Pancreas (tissue), 10 donors: ENCODE measurements around the gene RMND1. TPM values are rescaled to one million over a fixed set of nuclear protein-coding genes. Genes with fewer than 3 reads are reported as not detected.

Experiments used
- ATAC-seq, 4 donors: fragments of 200-7000 bp; cut with Tn5 transposase; one replicate each; pipeline versions ENCODE4 v1.8.0 to v1.9.1; 2020; ENCODE audit warnings: mild to moderate bottlenecking in 4 of 4, moderate library complexity in 4 of 4
- DNase-seq, 6 donors: peaks; one replicate each; pipeline ENCODE4 v3.0.0-alpha.2; 2020
- FAIRE-seq: peaks from 2 replicates; lab custom pipeline; 2012; peaks lifted over from hg19 to GRCh38; lab: Jason Lieb, UNC
- H3K27ac ChIP-seq, 4 donors: fragments of 200-600 bp; sonication (generic); 1 replicate in 3 of 4; 2 replicates in 1 of 4; pipeline versions ENCODE4 v1.5.0 to v1.8.0; 2020
- H3K27me3 ChIP-seq, 4 donors: fragments of 200-600 bp; one replicate each; pipeline ENCODE4 v1.8.0; 2021
- H3K36me3 ChIP-seq, 3 donors: fragments of 200-600 bp; sonication (generic) in 1 of 3; one replicate each; pipeline versions ENCODE4 v1.5.0 to v1.8.0; 2020 to 2021
- H3K4me1 ChIP-seq, 3 donors: fragments of 200-600 bp; one replicate each; pipeline ENCODE4 v1.8.0; 2021
- H3K4me3 ChIP-seq, 4 donors: fragments of 200-600 bp; sonication (generic) in 2 of 4; one replicate each; pipeline versions ENCODE4 v1.5.0 to v1.8.0; 2020 to 2021
- H3K9me3 ChIP-seq, 4 donors: fragments of 200-600 bp; one replicate each; pipeline ENCODE4 v1.8.0; 2021
- WGBS, 2 donors: extraction: QIAGEN DNeasy Blood & Tissue Kit; methylation state at CpG; one replicate each; pipeline ENCODE4 v1.1.7; 2013; 5-methylcytosine and 5-hydroxymethylcytosine counted together
- intact Hi-C, 3 donors: fragments of 100-400 bp; cut with DNase I; formaldehyde crosslinking; loops; one replicate each; pipeline versions ENCODE4 v1.11.1 to v1.14.2; 2022
- polyA plus RNA-seq, 2 donors: library from polyadenylated mRNA; stranded (reverse); fragments of 200-250 nt; gene quantifications; one replicate each; pipeline ENCODE4 v1.2.3, GENCODE V29; 2013
- total RNA-seq, 6 donors: library from RNA; stranded (reverse); fragmentation: NEBNext Ultra II Directional in 4 of 6; extraction: Animal tissue kit (Norgen Biotek cat#: 25700) in 4 of 6; gene quantifications; one replicate each; pipeline versions ENCODE4 v1.2.1 to v1.2.4, GENCODE V29; 2021 to 2023
- TF ChIP-seq, protein P1 (sequence below), 4 donors: fragments of 200-600 bp; sonication (generic) in 3 of 4; IDR thresholded peaks; one replicate each; pipeline versions ENCODE4 v1.5.0 to v1.8.0; 2021; ENCODE audit warnings: antibody characterized with exemption in 4 of 4
- donor health status: healthy with polysubstance abuse.
- donor health status: DM: no; HTN: no; CAD: no; lungs with moderate emphysema.
- donor health status: DM: no; HTN: no; CAD: no.
- donor health status: control.
- donor health status: control.
- donor health status: Bipolar disorder and iron deficiency.
- donor health status: DM: yes; HTN: yes; CAD: no.
- donor health status: DM: no; HTN: no; CAD: no.
- donor health status: DM: no; HTN: no; CAD: no.
- donor health status: DM: yes; HTN: yes; CAD: no.

RMND1 gene
- total and polyA plus RNA-seq, 8 donors = 6.4 to 13.5 (median 7.7) TPM

DNA sequence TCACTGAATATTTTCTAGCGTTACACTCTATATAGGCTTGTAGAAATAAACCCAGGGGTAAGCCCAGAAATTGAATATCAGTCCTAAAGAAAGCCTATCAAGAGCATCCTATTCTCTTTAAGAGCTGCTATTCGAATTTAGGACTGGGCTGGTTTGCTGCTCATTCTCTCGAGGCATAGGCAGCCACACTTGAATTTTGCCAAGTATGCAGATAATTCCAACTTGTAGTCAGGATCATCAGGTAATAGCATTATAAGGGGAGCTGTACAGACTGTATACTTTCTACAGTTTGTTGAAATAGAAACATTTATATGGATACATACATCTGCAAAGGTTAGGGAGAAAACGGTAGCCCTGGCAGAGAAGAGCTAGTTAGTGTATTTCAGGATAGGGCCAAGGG, 58.5 kb downstream of the RMND1 start:
- WGBS, 2 donors = 64 to 74% methylated on average over 4 of the region's 4 CpGs
- Histone ChIP-seq H3K36me3 (no peaks in the 10 kb centered on the region), H3K4me3 (no peak overlapping the region), H3K27ac (no peak overlapping the region), H3K4me1 (peaks cover 21 to 36% (median 34%) of the 10 kb centered on the region in 3 donors), H3K9me3 (no peaks in the 10 kb centered on the region), H3K27me3 (no peaks in the 10 kb centered on the region)
- TF ChIP-seq, protein P1, sequence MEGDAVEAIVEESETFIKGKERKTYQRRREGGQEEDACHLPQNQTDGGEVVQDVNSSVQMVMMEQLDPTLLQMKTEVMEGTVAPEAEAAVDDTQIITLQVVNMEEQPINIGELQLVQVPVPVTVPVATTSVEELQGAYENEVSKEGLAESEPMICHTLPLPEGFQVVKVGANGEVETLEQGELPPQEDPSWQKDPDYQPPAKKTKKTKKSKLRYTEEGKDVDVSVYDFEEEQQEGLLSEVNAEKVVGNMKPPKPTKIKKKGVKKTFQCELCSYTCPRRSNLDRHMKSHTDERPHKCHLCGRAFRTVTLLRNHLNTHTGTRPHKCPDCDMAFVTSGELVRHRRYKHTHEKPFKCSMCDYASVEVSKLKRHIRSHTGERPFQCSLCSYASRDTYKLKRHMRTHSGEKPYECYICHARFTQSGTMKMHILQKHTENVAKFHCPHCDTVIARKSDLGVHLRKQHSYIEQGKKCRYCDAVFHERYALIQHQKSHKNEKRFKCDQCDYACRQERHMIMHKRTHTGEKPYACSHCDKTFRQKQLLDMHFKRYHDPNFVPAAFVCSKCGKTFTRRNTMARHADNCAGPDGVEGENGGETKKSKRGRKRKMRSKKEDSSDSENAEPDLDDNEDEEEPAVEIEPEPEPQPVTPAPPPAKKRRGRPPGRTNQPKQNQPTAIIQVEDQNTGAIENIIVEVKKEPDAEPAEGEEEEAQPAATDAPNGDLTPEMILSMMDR (IDR thresholded peaks at IDR 0.05) = no peak
- FAIRE-seq (no peak), ATAC-seq (no peak), DNase-seq (no peak)
- intact Hi-C loops = no loop called here

DNA sequence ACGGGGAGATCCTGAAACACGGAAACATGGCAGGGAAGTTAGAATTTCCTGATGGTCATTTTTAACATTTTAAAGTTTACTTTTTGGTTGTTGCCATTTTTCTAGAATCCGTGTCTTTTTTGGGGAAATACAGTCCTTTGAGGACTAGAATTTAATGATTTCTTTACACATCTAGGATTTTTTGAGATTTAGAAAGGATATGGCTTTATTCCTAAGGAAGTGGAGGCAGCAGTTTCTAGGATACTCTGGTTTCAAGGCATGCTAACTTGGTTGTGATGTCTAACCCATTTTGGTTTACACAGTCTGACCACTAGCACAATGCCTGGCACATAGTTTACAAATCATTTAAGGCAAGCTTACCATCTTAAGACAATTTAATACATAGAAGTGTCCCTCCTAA, 59.5 kb downstream of the RMND1 start:
- Histone ChIP-seq H3K4me3 (peak overlapping the region in 2 of 4 donors; percentile 99), H3K27ac (peak overlapping the region in 2 of 4 donors; percentile 99), H3K9me3 (no peaks in the 10 kb centered on the region), H3K27me3 (no peaks in the 10 kb centered on the region), H3K4me1 (peaks cover 21 to 36% (median 35%) of the 10 kb centered on the region in 3 donors), H3K36me3 (no peaks in the 10 kb centered on the region)
- DNase-seq (no peak), ATAC-seq (no peak), FAIRE-seq (no peak)
- TF ChIP-seq, protein P1 (IDR thresholded peaks at IDR 0.05) = no peak
- WGBS, 2 donors = 3% methylated on average over 3 of the region's 3 CpGs
- intact Hi-C loops = no loop called here

DNA sequence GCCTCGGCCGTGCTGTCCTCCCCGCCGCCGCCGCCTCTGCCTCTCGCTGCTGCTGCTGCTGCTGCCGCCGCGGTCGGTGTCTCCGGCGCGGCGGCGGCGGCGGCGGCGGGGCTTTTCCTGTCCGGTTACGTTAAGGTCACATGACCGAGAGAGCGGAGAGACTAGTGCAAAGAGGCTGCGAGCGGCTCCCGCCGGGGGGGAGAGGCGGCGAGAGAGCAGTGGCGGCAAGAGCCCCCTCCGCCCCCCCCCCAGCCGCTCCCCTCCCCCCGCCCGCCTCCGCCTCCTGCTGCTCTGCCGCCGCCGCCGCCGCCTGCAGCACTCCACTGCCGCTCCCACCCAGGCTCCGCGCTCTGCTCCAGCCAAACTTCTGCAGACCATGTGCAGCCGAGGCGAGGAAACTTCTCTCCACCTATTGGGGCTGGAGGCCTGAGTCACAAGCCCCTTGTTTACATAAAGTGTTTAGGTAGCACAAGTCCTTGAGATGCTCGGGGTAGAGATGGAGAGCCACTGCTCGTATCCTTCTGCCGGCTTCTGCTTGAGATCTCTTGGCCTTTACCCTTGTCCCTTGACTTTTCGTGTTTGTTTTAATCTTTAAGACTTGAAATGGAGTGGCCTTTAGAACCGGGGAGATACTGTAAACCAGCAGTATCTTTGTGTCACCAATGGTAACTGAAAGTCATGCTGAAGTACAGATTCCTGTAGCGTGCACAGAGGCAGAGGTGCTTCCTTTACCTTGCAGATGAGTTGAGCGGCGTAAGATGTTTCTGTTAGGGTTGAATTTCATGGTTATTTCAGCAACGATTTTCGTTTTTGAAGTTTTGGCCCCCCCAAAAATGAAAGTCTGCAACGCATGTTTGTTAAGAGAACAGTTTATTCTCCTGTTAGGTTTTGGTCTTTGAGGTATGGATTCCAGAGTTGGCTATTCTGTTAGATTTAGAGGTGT, 60.2 kb downstream of the RMND1 start, which contains the start of gene ZBTB2:
ZBTB2 (minus strand) TSS at position 89 of the 943 bp plus-strand sequence. CDS start 17,922 bp downstream, outside the sequence.
- ATAC-seq (peak; percentile 10 to 16 (median 10)), DNase-seq (peak; percentile 68 to 90 (median 76)), FAIRE-seq (no peak)
- Histone ChIP-seq H3K4me1 (peaks cover 21 to 36% (median 35%) of the 10 kb centered on the region in 3 donors), H3K27me3 (no peaks in the 10 kb centered on the region), H3K27ac (peak within 1 kb of the TSS; percentile 98 to 99 (median 98)), H3K36me3 (no peaks in the 10 kb centered on the region), H3K9me3 (no peaks in the 10 kb centered on the region), H3K4me3 (peak within 1 kb of the TSS; percentile 80 to 99 (median 93))
- TF ChIP-seq, protein P1 (IDR thresholded peaks at IDR 0.05) = no peak
- 0 to 1% methylated on average over 22 to 52 of the region's 57 CpGs for WGBS, 2 donors
- intact Hi-C loops = no loop called here

DNA sequence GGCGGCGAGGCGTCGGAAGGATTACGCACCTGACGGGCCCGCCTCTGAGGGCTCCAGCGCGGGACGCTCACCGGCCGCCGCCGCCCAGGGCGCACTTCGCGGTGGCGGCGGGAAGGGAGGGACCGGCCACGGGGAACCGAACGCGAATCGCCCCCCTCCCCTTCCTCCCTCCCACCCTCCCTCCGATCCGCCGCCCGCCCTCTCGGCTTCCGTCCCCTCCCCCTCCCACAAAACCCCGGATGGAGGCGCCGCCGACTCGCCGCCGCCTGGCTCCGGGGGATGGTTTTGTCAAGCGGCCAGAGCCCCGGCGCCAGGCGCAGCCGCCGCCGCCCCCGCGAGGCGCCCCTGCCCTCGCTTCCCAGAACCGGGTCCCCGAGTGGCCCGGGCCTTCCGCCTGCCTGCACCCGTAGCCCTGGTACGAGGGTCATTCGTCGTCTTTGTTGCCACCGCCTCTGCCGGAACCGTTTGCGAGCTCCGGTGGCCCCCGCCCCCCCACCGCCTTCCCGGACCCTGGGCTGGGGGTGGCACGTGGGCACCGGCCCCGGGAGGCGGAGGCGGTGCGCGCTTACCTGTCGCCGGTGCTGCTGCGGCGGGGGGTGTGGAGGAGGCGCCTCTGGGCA, 61.0 kb downstream of the RMND1 start:
- TF ChIP-seq, protein P1 (IDR thresholded peaks at IDR 0.05) = no peak
- peak overlapping the region; percentile 80 to 99 (median 93) for H3K4me3 ChIP-seq
- H3K9me3 ChIP-seq = no peaks in the 10 kb centered on the region
- FAIRE-seq = no peak
- peak; percentile 31 to 56 (median 52) for ATAC-seq
- peak in 5 of 6 donors; percentile 78 to 88 (median 81) for DNase-seq
- 1% methylated on average over 28 to 77 of the region's 78 CpGs for WGBS, 2 donors
- no peaks in the 10 kb centered on the region for H3K36me3 ChIP-seq
- intact Hi-C loops = no loop called here
- H3K27ac ChIP-seq = peak overlapping the region; percentile 98 to 99 (median 98)
- H3K27me3 ChIP-seq = no peaks in the 10 kb centered on the region
- H3K4me1 ChIP-seq = peaks cover 17 to 29% (median 29%) of the 10 kb centered on the region in 3 donors
